HCT116 (cell line): ENCODE results near the gene MAPRE3. TPM values are rescaled to one million over a fixed set of nuclear protein-coding genes. Genes with fewer than 3 reads are reported as not detected.

Experiments used
- ATAC-seq: fragments of 200-7000 bp; cut with Tn5 transposase; 2 replicates; pipeline ENCODE4 v1.9.1; 2020; ENCODE audit warnings: mild to moderate bottlenecking, moderate library complexity
- BruUV-seq: library from RNA; stranded (reverse); fragments of 400-500 nt; replicated peaks from 2 replicates; lab custom pipeline; 2021; lab: Mats Ljungman, UMichigan
- CTCF ChIA-PET: fragments of 300-600 bp; sonication (Branson Sonifier 250); formaldehyde crosslinking; loops from one replicate; lab custom pipeline; 2021; ENCODE audit warnings: antibody characterized with exemption; lab: Charles Lee
- POLR2A ChIA-PET: fragments of 300-600, 350-600 bp; sonication (Branson Sonifier 250); formaldehyde crosslinking; loops from one replicate; lab custom pipeline; 2021; ENCODE audit warnings: antibody characterized with exemption; lab: Charles Lee
- RAD21 ChIA-PET, 2 experiments: fragments of 300-600 bp; sonication (Branson Sonifier 250); formaldehyde crosslinking; loops; one replicate each; lab custom pipeline; 2023; ENCODE audit warnings: low total read pairs in 2 of 2; ENCODE audit not compliant: uncharacterized antibody in 2 of 2, unreplicated experiment in 2 of 2, low non-redundant PET in 1 of 2; lab: Charles Lee
- DNase-seq: peaks from one replicate; pipeline ENCODE4 v3.0.0-alpha.2; 2010; ENCODE audit warnings: low read depth, low spot score
- H2AFZ ChIP-seq: fragments of 200-600 bp; shearing (Covaris generic), sonication (generic); 2 replicates; pipeline ENCODE4 v1.6.1; 2017; ENCODE audit warnings: low read depth, mixed run types, mixed read lengths, antibody characterized with exemption, low read length; ENCODE audit not compliant: poor library complexity, severe bottlenecking
- H3K27ac ChIP-seq: 2 replicates; pipeline ENCODE4 v1.5.1; 2012; ENCODE audit warnings: low read depth, low read length
- H3K27me3 ChIP-seq: fragments of 200-600 bp; sonication (generic); 2 replicates; pipeline ENCODE4 v1.6.1; 2016; ENCODE audit warnings: mixed run types, low read length, mixed read lengths; ENCODE audit not compliant: insufficient read depth
- H3K36me3 ChIP-seq, 2 experiments: fragments of 200-500 bp in 1 of 2; fragments of 200-600 bp in 1 of 2; sonication (Bioruptor generic) in 1 of 2; sonication (generic) in 1 of 2; 2 replicates each; pipeline versions ENCODE4 v1.5.1 to v1.6.1; 2014 to 2016; ENCODE audit warnings: low read length in 2 of 2, inconsistent platforms in 1 of 2, mixed read lengths in 1 of 2, mixed run types in 1 of 2; ENCODE audit not compliant: insufficient read depth in 2 of 2, control insufficient read depth in 1 of 2
- H3K4me1 ChIP-seq, 2 experiments: fragments of 200-600 bp in 1 of 2; sonication (generic) in 1 of 2; 2 replicates each; pipeline versions ENCODE4 v1.5.1 to v1.6.1; 2012 to 2017; ENCODE audit warnings: low read length in 2 of 2, inconsistent platforms in 1 of 2, mild to moderate bottlenecking in 1 of 2, mixed read lengths in 1 of 2, mixed run types in 1 of 2, moderate library complexity in 1 of 2; ENCODE audit not compliant: insufficient read depth in 2 of 2, control insufficient read depth in 1 of 2
- H3K4me2 ChIP-seq: fragments of 200-600 bp; sonication (generic); 2 replicates; pipeline ENCODE4 v1.6.1; 2017; ENCODE audit warnings: mixed run types, low read length, mixed read lengths
- H3K4me3 ChIP-seq, 2 experiments: fragments of 200-600 bp in 1 of 2; sonication (generic) in 1 of 2; replicated peaks in 1 of 2; 2 replicates each; pipeline ENCODE4 v1.5.1; 2011 to 2016; ENCODE audit warnings: low read length in 2 of 2, control low read depth in 1 of 2, low read depth in 1 of 2, mild to moderate bottlenecking in 1 of 2, mixed read lengths in 1 of 2, mixed run types in 1 of 2
- H3K79me2 ChIP-seq: fragments of 200-600 bp; sonication (generic); 2 replicates; pipeline ENCODE4 v1.6.1; 2017; ENCODE audit warnings: mild to moderate bottlenecking, mixed run types, low read length, moderate library complexity, mixed read lengths; ENCODE audit not compliant: insufficient read depth
- H3K9ac ChIP-seq: fragments of 200-600 bp; sonication (generic); 2 replicates; pipeline ENCODE4 v1.6.1; 2016; ENCODE audit warnings: low read length, mixed read lengths
- H3K9me2 ChIP-seq: fragments of 200-600 bp; sonication (generic), shearing (Covaris generic); 2 replicates; pipeline ENCODE4 v1.6.1; 2017; ENCODE audit warnings: mixed run types, mild to moderate bottlenecking, moderate library complexity; ENCODE audit not compliant: insufficient read depth
- H3K9me3 ChIP-seq, 2 experiments: fragments of 200-500 bp in 1 of 2; fragments of 200-600 bp in 1 of 2; sonication (Bioruptor generic) in 1 of 2; sonication (generic) in 1 of 2; 2 replicates each; pipeline ENCODE4 v1.6.1; 2014 to 2017; ENCODE audit warnings: low read length in 2 of 2, mixed read lengths in 2 of 2, inconsistent platforms in 1 of 2, low read depth in 1 of 2, mild to moderate bottlenecking in 1 of 2, mixed run types in 1 of 2, moderate library complexity in 1 of 2; ENCODE audit not compliant: control insufficient read depth in 1 of 2, insufficient read depth in 1 of 2
- H4K20me1 ChIP-seq: fragments of 200-600 bp; sonication (generic), shearing (Covaris generic); 2 replicates; pipeline ENCODE4 v1.6.1; 2017; ENCODE audit warnings: mixed run types, mild to moderate bottlenecking, moderate library complexity; ENCODE audit not compliant: insufficient read depth
- CBX3 ChIP-seq: IDR thresholded peaks from 2 replicates; pipeline ENCODE4 v1.6.1; 2012; ENCODE audit warnings: low read depth
- CEBPB ChIP-seq: IDR thresholded peaks from 2 replicates; pipeline ENCODE4 v1.6.1; 2012; ENCODE audit warnings: low read depth
- EGR1 ChIP-seq: IDR thresholded peaks from 2 replicates; pipeline ENCODE4 v1.6.1; 2012; ENCODE audit warnings: low read depth
- ELF1 ChIP-seq: IDR thresholded peaks from 2 replicates; pipeline ENCODE4 v1.6.1; 2012; ENCODE audit warnings: low read depth, borderline replicate concordance
- EZH2phosphoT487 ChIP-seq: fragments of 200-600 bp; IDR thresholded peaks from 2 replicates; pipeline ENCODE4 v1.6.1; 2018; ENCODE audit warnings: antibody characterized with exemption, borderline replicate concordance
- FOSL1 ChIP-seq: IDR thresholded peaks from 2 replicates; pipeline ENCODE4 v1.6.1; 2012; ENCODE audit warnings: low read depth
- POLR2A ChIP-seq: IDR thresholded peaks from 2 replicates; pipeline ENCODE4 v1.7.0; 2011; ENCODE audit warnings: borderline replicate concordance; ENCODE audit not compliant: insufficient read depth, insufficient read length; ENCODE audit errors: extremely low read depth
- POLR2AphosphoS5 ChIP-seq: IDR thresholded peaks from 2 replicates; pipeline ENCODE4 v1.6.1; 2011; ENCODE audit warnings: mild to moderate bottlenecking, low read depth, low read length, moderate library complexity
- RAD21 ChIP-seq: IDR thresholded peaks from 2 replicates; pipeline ENCODE4 v1.6.1; 2012; ENCODE audit warnings: low read depth, mild to moderate bottlenecking
- REST ChIP-seq: IDR thresholded peaks from 2 replicates; pipeline ENCODE4 v1.6.1; 2012; ENCODE audit warnings: low read depth
- SRF ChIP-seq: IDR thresholded peaks from 2 replicates; pipeline ENCODE4 v1.6.1; 2012; ENCODE audit warnings: low read depth
- YY1 ChIP-seq: IDR thresholded peaks from 2 replicates; pipeline ENCODE4 v1.6.1; 2011; ENCODE audit warnings: low read length, low read depth, moderate library complexity, mild to moderate bottlenecking; ENCODE audit not compliant: insufficient replicate concordance; ENCODE audit errors: extremely low read depth
- ZBTB33 ChIP-seq: IDR thresholded peaks from 2 replicates; pipeline ENCODE4 v1.6.1; 2011; ENCODE audit warnings: mild to moderate bottlenecking, low read length, moderate library complexity; ENCODE audit not compliant: insufficient replicate concordance; ENCODE audit errors: extremely low read depth
- intact Hi-C: fragments of 100-400 bp; cut with micrococcal nuclease; formaldehyde crosslinking; loops from 2 replicates; pipeline ENCODE4 v1.10.0; 2022
- total RNA-seq: library from RNA; stranded (reverse); gene quantifications from one replicate; pipeline ENCODE4 v1.2.1, GENCODE V29; 2021; ENCODE audit not compliant: unreplicated experiment
- TF ChIP-seq, protein P1 (sequence below): IDR thresholded peaks from 2 replicates; pipeline ENCODE4 v1.6.1; 2012
- TF ChIP-seq, protein P2 (sequence below): IDR thresholded peaks from 2 replicates; pipeline ENCODE4 v1.6.1; 2012

Gene MAPRE3
- total RNA-seq, 1 experiment from 2014 or later: 12.1 TPM

- Histone ChIP-seq H3K9me2 (no peaks in the 10 kb centered on the region), H3K27ac (no peak overlapping the region), H3K9me3 (no peaks in the 10 kb centered on the region), H3K36me3 (no peaks in the 10 kb centered on the region), H2AFZ (no peak overlapping the region), H3K27me3 (no peaks in the 10 kb centered on the region), H4K20me1 (no peaks in the 10 kb centered on the region), H3K4me3 (no peak overlapping the region), H3K9ac (no peak overlapping the region), H3K4me1 (no peaks in the 10 kb centered on the region), H3K79me2 (no peaks in the 10 kb centered on the region), H3K4me2 (no peak overlapping the region)
- ChIA-PET POLR2A (no interaction called here), CTCF (interaction anchor here (3.5 kb wide), 1 partner anchor 13 kb away, joined by 14 read pairs; no protein-coding TSS in a partner anchor), RAD21 (no interaction called here)
- no peak for ATAC-seq
- no peak for TF ChIP-seq FOSL1
- TF ChIP-seq, protein P1, sequence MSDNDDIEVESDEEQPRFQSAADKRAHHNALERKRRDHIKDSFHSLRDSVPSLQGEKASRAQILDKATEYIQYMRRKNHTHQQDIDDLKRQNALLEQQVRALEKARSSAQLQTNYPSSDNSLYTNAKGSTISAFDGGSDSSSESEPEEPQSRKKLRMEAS: no peak
- no peak for TF ChIP-seq RAD21
- intact Hi-C loops: no loop called here
- no peak for DNase-seq
- no TSS peak for BruUV-seq
These were observed 35.5 kb upstream of the MAPRE3 start for GRCh38 chr2:26934985-26935384.

- H3K4me2 ChIP-seq: no peak overlapping the region
- BruUV-seq: no TSS peak
- no peaks in the 10 kb centered on the region for H4K20me1 ChIP-seq
- DNase-seq: no peak
- ATAC-seq: no peak
- no peak overlapping the region for H3K27ac ChIP-seq
- intact Hi-C loops: no loop called here
- H3K9me3 ChIP-seq: no peaks in the 10 kb centered on the region
- CTCF ChIA-PET: interaction anchor here (0.8 to 3.5 kb wide), 4 partner anchors 15 to 91 kb away, joined by 3 to 14 read pairs (median 4); no protein-coding TSS in a partner anchor
- RAD21 ChIA-PET: no interaction called here
- no peak overlapping the region for H3K4me3 ChIP-seq
- H2AFZ ChIP-seq: no peak overlapping the region
- H3K27me3 ChIP-seq: no peaks in the 10 kb centered on the region
- H3K9ac ChIP-seq: no peak overlapping the region
- no peak for TF ChIP-seq CBX3
- no peak for TF ChIP-seq YY1
- TF ChIP-seq CEBPB: no peak
- TF ChIP-seq FOSL1: no peak
- TF ChIP-seq REST: no peak
- TF ChIP-seq EZH2phosphoT487: no peak
- no peak for TF ChIP-seq ZBTB33
- no peak for TF ChIP-seq RAD21
- no peak for TF ChIP-seq ELF1
- TF ChIP-seq SRF: no peak
- TF ChIP-seq, protein P2, sequence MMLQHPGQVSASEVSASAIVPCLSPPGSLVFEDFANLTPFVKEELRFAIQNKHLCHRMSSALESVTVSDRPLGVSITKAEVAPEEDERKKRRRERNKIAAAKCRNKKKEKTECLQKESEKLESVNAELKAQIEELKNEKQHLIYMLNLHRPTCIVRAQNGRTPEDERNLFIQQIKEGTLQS: no peak
- TF ChIP-seq POLR2AphosphoS5: no peak
- TF ChIP-seq POLR2A: no peak
- no peak for TF ChIP-seq EGR1
- no peaks in the 10 kb centered on the region for H3K79me2 ChIP-seq
- H3K36me3 ChIP-seq: no peaks in the 10 kb centered on the region
- POLR2A ChIA-PET: no interaction called here
- H3K9me2 ChIP-seq: no peaks in the 10 kb centered on the region
- H3K4me1 ChIP-seq: no peaks in the 10 kb centered on the region
These were observed 33.6 kb upstream of the MAPRE3 start for GRCh38 chr2:26936855-26937254.
